NT2/D1 (cell line): Measurements from ENCODE around the gene FBXO46.

Source experiments
- SUZ12 ChIP-seq: IDR thresholded peaks from 2 replicates; pipeline ENCODE4 v1.6.1; 2011; ENCODE audit not compliant: insufficient read length, insufficient read depth; ENCODE audit errors: extremely low read depth
- YY1 ChIP-seq: IDR thresholded peaks from 2 replicates; pipeline ENCODE4 v1.6.1; 2011; ENCODE audit not compliant: insufficient read length, insufficient read depth
- ZNF274 ChIP-seq: IDR thresholded peaks from 2 replicates; pipeline ENCODE4 v1.6.1; 2011; ENCODE audit warnings: mild to moderate bottlenecking, low read depth, low read length

- TF ChIP-seq ZNF274 (no peak), SUZ12 (no peak), YY1 (no peak)
These were observed 2.6 kb upstream of the FBXO46 start, which contains the start of gene MEIOSIN for GRCh38 chr19:45733160-45733810.
